Measurements from ENCODE around the gene DISC1.

The DISC1 gene

GRCh38 chr1:231866392-231867331, 240.1 kb downstream of the DISC1 start:
- no peak overlapping the region for H3K27ac ChIP-seq
- TF ChIP-seq ZFX (IDR thresholded peaks at IDR 0.05): no peak
- TF ChIP-seq, protein P1, sequence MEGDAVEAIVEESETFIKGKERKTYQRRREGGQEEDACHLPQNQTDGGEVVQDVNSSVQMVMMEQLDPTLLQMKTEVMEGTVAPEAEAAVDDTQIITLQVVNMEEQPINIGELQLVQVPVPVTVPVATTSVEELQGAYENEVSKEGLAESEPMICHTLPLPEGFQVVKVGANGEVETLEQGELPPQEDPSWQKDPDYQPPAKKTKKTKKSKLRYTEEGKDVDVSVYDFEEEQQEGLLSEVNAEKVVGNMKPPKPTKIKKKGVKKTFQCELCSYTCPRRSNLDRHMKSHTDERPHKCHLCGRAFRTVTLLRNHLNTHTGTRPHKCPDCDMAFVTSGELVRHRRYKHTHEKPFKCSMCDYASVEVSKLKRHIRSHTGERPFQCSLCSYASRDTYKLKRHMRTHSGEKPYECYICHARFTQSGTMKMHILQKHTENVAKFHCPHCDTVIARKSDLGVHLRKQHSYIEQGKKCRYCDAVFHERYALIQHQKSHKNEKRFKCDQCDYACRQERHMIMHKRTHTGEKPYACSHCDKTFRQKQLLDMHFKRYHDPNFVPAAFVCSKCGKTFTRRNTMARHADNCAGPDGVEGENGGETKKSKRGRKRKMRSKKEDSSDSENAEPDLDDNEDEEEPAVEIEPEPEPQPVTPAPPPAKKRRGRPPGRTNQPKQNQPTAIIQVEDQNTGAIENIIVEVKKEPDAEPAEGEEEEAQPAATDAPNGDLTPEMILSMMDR (conservative IDR thresholded peaks at IDR 0.05): peak; percentile 95

- no peak overlapping the region for H3K27ac ChIP-seq
- TF ChIP-seq, protein P1 (conservative IDR thresholded peaks at IDR 0.05): no peak
- TF ChIP-seq ZFX (IDR thresholded peaks at IDR 0.05): no peak
Measured at GRCh38 chr1:231867607-231868006, 241.0 kb downstream of the DISC1 start.

GRCh38 chr1:231869364-231869763, 242.8 kb downstream of the DISC1 start:
- TF ChIP-seq, protein P1 (conservative IDR thresholded peaks at IDR 0.05): no peak
- no peak for TF ChIP-seq ZFX (IDR thresholded peaks at IDR 0.05)
- no peak overlapping the region for H3K27ac ChIP-seq

GRCh38 chr1:231871471-231871870, 244.9 kb downstream of the DISC1 start:
- H3K27ac ChIP-seq: no peak overlapping the region
- TF ChIP-seq, protein P1 (conservative IDR thresholded peaks at IDR 0.05): no peak
- TF ChIP-seq ZFX (IDR thresholded peaks at IDR 0.05): no peak

- no peak overlapping the region for H3K27ac ChIP-seq
- TF ChIP-seq, protein P1 (conservative IDR thresholded peaks at IDR 0.05): no peak
- TF ChIP-seq ZFX (IDR thresholded peaks at IDR 0.05): no peak
Measured at GRCh38 chr1:231871878-231872277, 245.3 kb downstream of the DISC1 start.

- no peak for TF ChIP-seq ZFX (IDR thresholded peaks at IDR 0.05)
- TF ChIP-seq, protein P1 (conservative IDR thresholded peaks at IDR 0.05): no peak
- H3K27ac ChIP-seq: no peak overlapping the region
Measured at GRCh38 chr1:231872461-231872910, 245.9 kb downstream of the DISC1 start.

GRCh38 chr1:231878737-231879136, 252.1 kb downstream of the DISC1 start:
- no peak overlapping the region for H3K27ac ChIP-seq
- TF ChIP-seq, protein P1 (conservative IDR thresholded peaks at IDR 0.05): no peak
- TF ChIP-seq ZFX (IDR thresholded peaks at IDR 0.05): no peak
